T-helper 1 cell (primary cell): Measurements from ENCODE around the gene AP1AR.
"Not testable (repeated sequence)": the region's sequence is repeated elsewhere in the genome, so short reads cannot be mapped to it uniquely, and the experiment has no call there.

ENCODE experiments used
- DNase-seq, 5 donors: peaks; one replicate each; pipeline ENCODE4 v3.0.0-alpha.2; 2012 to 2020
- total RNA-seq, 4 donors: gene quantifications; one replicate each; lab custom pipeline; 2026; lab: John Stamatoyannopoulos, UW

The AP1AR gene
- 13.2 to 21.7 (median 14.7) reads per million in 4 donors for total RNA-seq

GRCh38 chr4:112231779-112232713 lies at the start of gene AP1AR:
TSS of gene AP1AR (plus strand) at chr4:112231787. CDS start at chr4:112232092, 305 bp downstream.
- DNase-seq: peak; percentile 62 to 82 (median 72)

GRCh38 chr4:112182604-112183003 lies 49.0 kb upstream of the AP1AR start:
- no peak for DNase-seq

GRCh38 chr4:112183252-112183651 lies 48.3 kb upstream of the AP1AR start:
- DNase-seq: no peak

GRCh38 chr4:112184438-112184837 lies 47.1 kb upstream of the AP1AR start:
- no peak for DNase-seq

- no peak for DNase-seq
Measured at GRCh38 chr4:112185334-112185733, 46.3 kb upstream of the AP1AR start.

GRCh38 chr4:112185740-112186670 lies 45.6 kb upstream of the AP1AR start:
- no peak for DNase-seq

GRCh38 chr4:112189754-112190153 lies 41.8 kb upstream of the AP1AR start:
- no peak for DNase-seq

GRCh38 chr4:112190684-112191083 lies 40.9 kb upstream of the AP1AR start:
- no peak for DNase-seq

- no peak for DNase-seq
Measured at GRCh38 chr4:112196461-112196860, 35.1 kb upstream of the AP1AR start.

- DNase-seq: no peak
Measured at GRCh38 chr4:112199041-112199440, 32.5 kb upstream of the AP1AR start.

- DNase-seq: no peak
Measured at GRCh38 chr4:112201915-112202505, 29.6 kb upstream of the AP1AR start.

GRCh38 chr4:112203593-112203992 lies 28.0 kb upstream of the AP1AR start:
- no peak for DNase-seq

- DNase-seq: no peak
Measured at GRCh38 chr4:112206431-112206830, 25.2 kb upstream of the AP1AR start.

- DNase-seq: not testable (repeated sequence)
Measured at GRCh38 chr4:112208137-112209095, 23.2 kb upstream of the AP1AR start.

- DNase-seq: no peak
Measured at GRCh38 chr4:112210777-112211176, 20.8 kb upstream of the AP1AR start.

- DNase-seq: no peak
Measured at GRCh38 chr4:112213091-112213490, 18.5 kb upstream of the AP1AR start.

- DNase-seq: no peak
Measured at GRCh38 chr4:112213856-112214255, 17.7 kb upstream of the AP1AR start.

GRCh38 chr4:112214390-112215264 lies 17.0 kb upstream of the AP1AR start:
- peak in 1 of 5 donors; percentile 13 for DNase-seq

GRCh38 chr4:112219826-112220366 lies 11.7 kb upstream of the AP1AR start:
- DNase-seq: no peak
